HL-60 (cell line): ENCODE measurements around the gene OBP2A.

Source experiments
- DNase-seq, 2 experiments: peaks; one replicate each; pipeline ENCODE4 v3.0.0-alpha.2; 2010 to 2020; ENCODE audit warnings: low read depth in 1 of 2, low spot score in 1 of 2
- H3K27ac ChIP-seq: fragments of 250-450 bp; sonication (Bioruptor Pico); replicated peaks from 2 replicates; pipeline ENCODE4 v1.5.1; 2020; ENCODE audit warnings: mild to moderate bottlenecking, moderate library complexity
- H3K27me3 ChIP-seq: fragments of 250-450 bp; sonication (Bioruptor Pico); 2 replicates; pipeline ENCODE4 v1.5.1; 2021; ENCODE audit warnings: mild to moderate bottlenecking, moderate library complexity; ENCODE audit not compliant: insufficient read depth, poor library complexity, severe bottlenecking
- H3K4me3 ChIP-seq: replicated peaks from 2 replicates; pipeline ENCODE4 v1.5.1; 2011; ENCODE audit warnings: mild to moderate bottlenecking, control low read depth, low read length; ENCODE audit not compliant: insufficient read depth
- CTCF ChIP-seq: IDR thresholded peaks from one replicate; pipeline ENCODE4 v1.5.1; 2011; ENCODE audit warnings: low read length, control low read depth, inconsistent platforms; ENCODE audit not compliant: insufficient read depth
- GABPA ChIP-seq: IDR thresholded peaks from 2 replicates; pipeline ENCODE4 v1.6.1; 2012; ENCODE audit warnings: low read depth
- POLR2AphosphoS5 ChIP-seq: IDR thresholded peaks from 2 replicates; pipeline ENCODE4 v1.6.1; 2012; ENCODE audit warnings: low read depth
- SPI1 ChIP-seq: IDR thresholded peaks from 2 replicates; pipeline ENCODE4 v1.6.1; 2012; ENCODE audit warnings: low read depth, mild to moderate bottlenecking, borderline replicate concordance
- TF ChIP-seq, protein P1 (sequence below): IDR thresholded peaks from 2 replicates; pipeline ENCODE4 v1.6.1; 2012; ENCODE audit warnings: low read depth; ENCODE audit not compliant: insufficient replicate concordance

Gene OBP2A

DNA sequence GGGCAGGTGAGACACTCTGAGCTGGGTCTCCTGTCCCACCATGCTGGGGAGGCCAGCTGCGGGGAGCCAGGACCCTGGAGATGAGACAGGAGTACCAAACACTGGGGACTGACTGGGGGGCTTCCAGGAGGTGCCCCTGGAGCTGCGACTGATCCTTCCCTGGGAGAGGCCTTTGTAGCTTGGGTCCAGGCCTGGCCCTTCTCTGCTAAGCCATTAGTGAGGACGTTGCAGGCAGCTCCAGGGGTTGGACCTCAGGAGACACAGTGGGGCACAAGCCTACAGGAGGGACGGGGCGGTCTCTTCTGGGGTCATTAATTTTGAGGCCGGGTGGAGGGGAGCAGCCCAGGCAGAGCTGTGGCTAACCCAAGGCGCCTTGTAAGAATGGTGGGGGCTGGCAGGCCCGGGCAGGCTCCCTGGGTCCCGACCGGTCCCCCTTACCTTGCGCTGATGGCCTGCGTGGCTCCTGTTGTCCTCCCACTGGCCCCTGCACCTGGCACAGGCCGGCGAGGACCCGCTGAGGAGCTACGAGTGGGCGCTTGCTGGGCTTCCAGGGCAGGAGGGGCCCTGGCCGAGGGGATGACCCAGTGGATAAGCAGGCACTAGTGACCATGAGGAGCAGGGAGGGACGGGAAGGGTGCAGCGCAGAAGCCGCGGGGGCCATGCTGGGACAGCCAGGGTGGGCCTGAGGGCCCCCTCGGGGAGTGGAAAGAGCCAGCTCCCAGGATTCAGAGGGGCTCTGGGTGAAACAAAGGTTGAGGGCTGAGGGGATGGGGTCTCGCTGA, 40.3 kb upstream of the OBP2A start:
- Histone ChIP-seq H3K4me3 (no peak overlapping the region), H3K27me3 (no peaks in the 10 kb centered on the region), H3K27ac (no peak overlapping the region)
- no peak for DNase-seq
- TF ChIP-seq, protein P1, sequence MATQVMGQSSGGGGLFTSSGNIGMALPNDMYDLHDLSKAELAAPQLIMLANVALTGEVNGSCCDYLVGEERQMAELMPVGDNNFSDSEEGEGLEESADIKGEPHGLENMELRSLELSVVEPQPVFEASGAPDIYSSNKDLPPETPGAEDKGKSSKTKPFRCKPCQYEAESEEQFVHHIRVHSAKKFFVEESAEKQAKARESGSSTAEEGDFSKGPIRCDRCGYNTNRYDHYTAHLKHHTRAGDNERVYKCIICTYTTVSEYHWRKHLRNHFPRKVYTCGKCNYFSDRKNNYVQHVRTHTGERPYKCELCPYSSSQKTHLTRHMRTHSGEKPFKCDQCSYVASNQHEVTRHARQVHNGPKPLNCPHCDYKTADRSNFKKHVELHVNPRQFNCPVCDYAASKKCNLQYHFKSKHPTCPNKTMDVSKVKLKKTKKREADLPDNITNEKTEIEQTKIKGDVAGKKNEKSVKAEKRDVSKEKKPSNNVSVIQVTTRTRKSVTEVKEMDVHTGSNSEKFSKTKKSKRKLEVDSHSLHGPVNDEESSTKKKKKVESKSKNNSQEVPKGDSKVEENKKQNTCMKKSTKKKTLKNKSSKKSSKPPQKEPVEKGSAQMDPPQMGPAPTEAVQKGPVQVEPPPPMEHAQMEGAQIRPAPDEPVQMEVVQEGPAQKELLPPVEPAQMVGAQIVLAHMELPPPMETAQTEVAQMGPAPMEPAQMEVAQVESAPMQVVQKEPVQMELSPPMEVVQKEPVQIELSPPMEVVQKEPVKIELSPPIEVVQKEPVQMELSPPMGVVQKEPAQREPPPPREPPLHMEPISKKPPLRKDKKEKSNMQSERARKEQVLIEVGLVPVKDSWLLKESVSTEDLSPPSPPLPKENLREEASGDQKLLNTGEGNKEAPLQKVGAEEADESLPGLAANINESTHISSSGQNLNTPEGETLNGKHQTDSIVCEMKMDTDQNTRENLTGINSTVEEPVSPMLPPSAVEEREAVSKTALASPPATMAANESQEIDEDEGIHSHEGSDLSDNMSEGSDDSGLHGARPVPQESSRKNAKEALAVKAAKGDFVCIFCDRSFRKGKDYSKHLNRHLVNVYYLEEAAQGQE: no peak
- no peak for TF ChIP-seq GABPA
- TF ChIP-seq CTCF: no peak

GRCh38 chr9:135506327-135507103, 39.4 kb upstream of the OBP2A start:
- no peak for DNase-seq
- Histone ChIP-seq H3K4me3 (no peak overlapping the region), H3K27me3 (no peaks in the 10 kb centered on the region), H3K27ac (no peak overlapping the region)
- TF ChIP-seq CTCF (no peak), GABPA (no peak), SPI1 (no peak), POLR2AphosphoS5 (no peak)
- TF ChIP-seq, protein P1: no peak

- TF ChIP-seq, protein P1: no peak
- TF ChIP-seq POLR2AphosphoS5 (no peak), SPI1 (no peak), GABPA (no peak), CTCF (no peak)
- DNase-seq: no peak
- Histone ChIP-seq H3K27me3 (no peaks in the 10 kb centered on the region), H3K27ac (no peak overlapping the region), H3K4me3 (no peak overlapping the region)
Observed at GRCh38 chr9:135507104-135508035, 38.6 kb upstream of the OBP2A start.
